Activated naive CD8-positive, alpha-beta T cell treated with anti-CD3 and anti-CD28 coated beads, Interleukin-2, amount 50 U/mL, for 24 hours (primary cell): ENCODE data around the gene CCR6.
"Not testable (repeated sequence)": the region's sequence is repeated elsewhere in the genome, so short reads cannot be mapped to it uniquely, and the experiment has no call there.

Experiments
- ATAC-seq: fragments of 150-1000 bp; cut with Tn5 transposase; one replicate; pipeline ENCODE4 v1.10.0; 2021
- DNase-seq: peaks from one replicate; pipeline ENCODE4 v3.0.0; 2021
- H3K27ac Mint-ChIP-seq: one replicate; pipeline ENCODE4 v1.8.0; 2021; ENCODE audit warnings: mild to moderate bottlenecking, mixed read lengths
- H3K27me3 Mint-ChIP-seq: one replicate; pipeline ENCODE4 v1.8.0; 2021; ENCODE audit warnings: mixed read lengths
- H3K36me3 Mint-ChIP-seq: one replicate; pipeline ENCODE4 v1.8.0; 2021; ENCODE audit warnings: low read depth, mixed read lengths
- H3K4me1 Mint-ChIP-seq: one replicate; pipeline ENCODE4 v1.8.0; 2021; ENCODE audit warnings: mixed read lengths
- H3K4me3 Mint-ChIP-seq: one replicate; pipeline ENCODE4 v1.8.0; 2021; ENCODE audit warnings: mild to moderate bottlenecking, moderate library complexity, mixed read lengths
- H3K9me3 Mint-ChIP-seq: one replicate; pipeline ENCODE4 v1.8.0; 2021; ENCODE audit warnings: mixed read lengths

The CCR6 gene

DNA sequence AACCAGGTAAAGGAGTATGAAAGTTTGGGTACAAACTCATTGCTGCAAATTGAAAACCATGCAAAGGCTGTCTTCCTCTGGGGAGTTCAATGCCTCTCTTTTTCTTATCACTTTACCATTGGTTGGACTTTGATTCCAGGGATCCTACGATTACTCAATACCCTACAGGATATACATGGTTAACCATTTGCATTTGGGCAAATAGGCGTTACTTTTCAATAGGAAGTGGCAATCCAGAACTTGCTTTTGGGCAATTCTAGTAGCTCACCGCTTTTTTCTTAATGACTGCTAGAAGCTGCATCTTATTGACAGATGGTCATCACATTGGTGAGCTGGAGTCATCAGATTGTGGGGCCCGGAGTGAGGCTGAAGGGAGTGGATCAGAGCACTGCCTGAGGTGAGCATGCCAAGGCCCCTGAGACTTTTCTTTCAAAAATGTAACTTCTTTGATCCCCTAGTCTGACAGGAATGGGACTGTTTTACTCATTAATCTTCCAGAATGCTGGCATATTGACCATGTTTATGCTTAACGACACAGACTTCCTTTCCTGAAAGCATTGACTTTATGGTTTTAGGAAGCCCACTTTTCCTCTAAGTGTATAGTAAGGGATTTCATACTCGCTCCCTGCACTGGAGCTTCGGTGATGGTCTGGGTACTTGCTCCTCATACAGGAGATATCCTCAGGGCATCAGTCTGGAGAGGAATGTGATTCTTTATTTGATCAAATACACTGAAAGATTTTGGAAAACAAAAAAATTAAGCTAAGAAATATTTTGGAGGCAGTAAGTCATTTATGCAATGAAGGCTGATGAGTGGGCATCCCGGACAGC is at the start of gene CCR6:
Gene CCR6, plus strand, starts transcription at position 270 of the 831 bp plus-strand sequence. CDS start 13,039 bp downstream, outside the sequence.
- Mint-ChIP-seq H3K4me1 (peaks cover 45% of the 10 kb centered on the region), H3K9me3 (no peaks in the 10 kb centered on the region), H3K27ac (peak within 1 kb of the TSS; percentile 60), H3K27me3 (peaks cover 2% of the 10 kb centered on the region), H3K36me3 (no peaks in the 10 kb centered on the region), H3K4me3 (peak within 1 kb of the TSS; percentile 38)
- ATAC-seq (no peak), DNase-seq (no peak)

DNA sequence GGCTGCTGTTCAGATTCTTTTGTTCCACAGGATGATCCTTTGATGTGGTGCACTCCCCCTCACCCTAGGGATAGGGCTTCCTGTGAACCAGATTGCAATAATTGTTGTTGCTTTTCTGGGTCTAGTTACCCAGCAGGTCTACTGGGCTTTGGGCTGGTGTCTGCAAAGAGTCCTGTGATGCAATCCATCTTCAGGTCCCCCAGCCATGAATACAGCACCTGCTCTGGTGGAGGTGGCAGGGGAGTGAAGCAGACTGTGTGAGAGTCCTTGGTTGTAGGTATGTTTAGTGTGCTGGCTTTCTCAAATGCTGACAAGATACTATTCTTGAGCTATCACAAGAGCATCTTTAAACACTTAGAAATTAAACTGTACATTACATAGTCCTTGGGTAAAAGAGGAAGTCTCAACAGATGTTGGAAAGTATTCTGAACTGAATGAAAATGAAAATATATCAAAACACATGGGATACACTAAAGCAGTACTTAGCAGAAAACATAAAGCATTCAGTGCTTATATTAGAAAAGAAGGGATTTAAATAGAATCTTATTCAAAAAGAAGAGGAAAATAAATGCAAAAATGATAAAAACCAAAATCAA is 49.1 kb upstream of the CCR6 start:
- Mint-ChIP-seq H3K27ac (no peak overlapping the region), H3K4me1 (peaks cover 11% of the 10 kb centered on the region), H3K4me3 (no peak overlapping the region), H3K36me3 (peaks cover 5% of the 10 kb centered on the region), H3K9me3 (peaks cover 14% of the 10 kb centered on the region), H3K27me3 (peaks cover 15% of the 10 kb centered on the region)
- no peak for DNase-seq
- ATAC-seq, result no peak

DNA sequence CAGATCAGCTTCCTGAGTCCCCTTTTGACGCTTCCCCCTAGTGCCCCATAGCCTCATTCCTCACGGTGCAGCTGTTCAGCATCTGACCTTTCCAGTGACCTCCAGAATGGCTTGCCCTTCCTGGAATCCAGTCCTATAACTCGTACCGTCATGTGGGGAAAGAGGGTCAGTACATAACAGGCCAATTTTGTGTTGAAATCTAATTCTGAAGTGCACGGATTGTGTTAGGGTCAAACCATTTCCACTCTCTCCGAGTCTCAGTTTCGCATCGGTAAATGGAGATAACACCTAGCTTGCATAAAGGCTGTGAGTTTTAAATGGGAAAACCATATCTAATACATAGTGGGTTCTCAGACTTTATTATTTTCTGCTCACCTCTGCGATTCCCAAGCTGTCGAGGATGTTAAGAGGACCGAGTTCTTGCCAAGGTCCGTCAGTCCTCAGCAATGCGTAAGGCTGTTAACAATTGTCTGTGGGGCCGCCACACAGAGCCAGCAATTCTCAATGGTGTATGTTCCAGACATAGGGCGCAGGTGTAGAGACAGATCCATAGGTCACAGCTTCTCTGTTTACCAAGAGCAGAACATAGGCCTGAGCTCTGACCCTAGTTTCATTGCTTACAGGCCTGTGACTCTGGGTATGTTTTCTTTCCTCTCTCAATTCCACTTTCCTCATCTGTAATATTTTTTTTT is 45.5 kb upstream of the CCR6 start:
- H3K9me3 Mint-ChIP-seq, result peaks cover 7% of the 10 kb centered on the region
- peaks cover under 1% of the 10 kb centered on the region for H3K36me3 Mint-ChIP-seq
- H3K4me3 Mint-ChIP-seq, result no peak overlapping the region
- H3K27me3 Mint-ChIP-seq, result peaks cover 12% of the 10 kb centered on the region
- H3K27ac Mint-ChIP-seq, result no peak overlapping the region
- peaks cover 30% of the 10 kb centered on the region for H3K4me1 Mint-ChIP-seq
- ATAC-seq (no peak), DNase-seq (no peak)

- peaks cover 30% of the 10 kb centered on the region for H3K4me1 Mint-ChIP-seq
- DNase-seq (no peak), ATAC-seq (peak; percentile 44)
- no peak overlapping the region for H3K27ac Mint-ChIP-seq
- no peak overlapping the region for H3K4me3 Mint-ChIP-seq
- H3K36me3 Mint-ChIP-seq, result no peaks in the 10 kb centered on the region
- H3K9me3 Mint-ChIP-seq, result no peaks in the 10 kb centered on the region
- H3K27me3 Mint-ChIP-seq, result peaks cover 7% of the 10 kb centered on the region
Measured at GRCh38 chr6:167078745-167079144, 44.2 kb upstream of the CCR6 start.

DNA sequence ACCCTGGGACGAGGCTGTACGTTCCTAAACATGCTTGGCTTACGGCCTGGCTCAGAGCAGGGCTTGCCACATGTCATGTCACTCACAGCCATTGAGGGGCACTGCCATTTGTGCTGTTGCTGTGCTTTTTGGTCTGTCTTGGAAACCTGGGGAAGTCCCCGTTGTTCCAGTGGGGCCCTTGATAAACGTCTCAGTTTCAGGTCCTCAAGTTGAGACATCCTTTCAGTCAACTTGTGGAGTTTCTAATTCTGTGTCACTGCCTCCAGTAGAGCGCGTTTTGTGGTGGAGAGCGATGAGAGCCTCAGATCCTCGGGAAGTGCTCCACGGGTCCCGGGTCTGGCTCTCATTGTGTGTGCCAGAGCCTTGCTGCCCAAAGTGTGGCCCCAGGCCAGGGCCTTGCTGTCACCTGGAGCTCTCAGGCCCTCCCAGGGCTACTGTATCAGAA is 43.0 kb upstream of the CCR6 start:
- Mint-ChIP-seq H3K4me3 (no peak overlapping the region), H3K4me1 (peaks cover 30% of the 10 kb centered on the region), H3K27me3 (peaks cover 4% of the 10 kb centered on the region), H3K9me3 (no peaks in the 10 kb centered on the region), H3K36me3 (no peaks in the 10 kb centered on the region), H3K27ac (peak overlapping the region; percentile 70)
- peak; percentile 68 for DNase-seq
- peak; percentile 98 for ATAC-seq

DNA sequence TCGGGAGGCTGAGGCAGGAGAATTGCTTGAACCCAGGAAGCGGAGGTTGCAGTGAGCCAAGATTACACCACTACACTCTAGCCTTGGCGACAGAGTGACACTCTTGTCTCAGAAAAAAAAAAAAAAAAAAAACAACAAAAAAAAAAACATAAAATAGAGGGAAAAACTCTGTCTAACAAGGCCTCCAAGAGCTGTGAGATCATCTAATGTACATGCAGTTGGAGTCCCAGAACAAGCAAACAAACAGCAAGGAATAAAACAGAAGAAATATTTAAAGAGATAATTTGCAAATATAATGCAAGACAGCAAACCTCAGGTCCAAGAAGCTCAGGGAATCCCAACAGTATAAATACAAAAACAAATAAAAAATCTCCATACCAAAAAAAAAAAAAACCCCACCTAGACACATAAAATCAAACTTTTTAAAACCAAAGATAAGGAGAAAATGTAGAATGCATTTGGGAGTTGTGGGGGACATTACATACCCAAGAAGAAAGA is 35.0 kb upstream of the CCR6 start:
- DNase-seq (no peak), ATAC-seq (no peak)
- no peak overlapping the region for H3K27ac Mint-ChIP-seq
- H3K4me3 Mint-ChIP-seq, result no peak overlapping the region
- peaks cover 13% of the 10 kb centered on the region for H3K9me3 Mint-ChIP-seq
- H3K27me3 Mint-ChIP-seq, result no peaks in the 10 kb centered on the region
- peaks cover 3% of the 10 kb centered on the region for H3K36me3 Mint-ChIP-seq
- peaks cover 38% of the 10 kb centered on the region for H3K4me1 Mint-ChIP-seq

GRCh38 chr6:167088741-167089140 is 34.2 kb upstream of the CCR6 start:
- peaks cover 13% of the 10 kb centered on the region for H3K9me3 Mint-ChIP-seq
- not testable (repeated sequence) for ATAC-seq, H3K27me3 Mint-ChIP-seq, DNase-seq, H3K4me3 Mint-ChIP-seq, H3K27ac Mint-ChIP-seq, H3K36me3 Mint-ChIP-seq
- H3K4me1 Mint-ChIP-seq, result peaks cover 46% of the 10 kb centered on the region

GRCh38 chr6:167089243-167090142 is 33.4 kb upstream of the CCR6 start:
- DNase-seq (no peak), ATAC-seq (no peak)
- Mint-ChIP-seq H3K4me1 (peaks cover 54% of the 10 kb centered on the region), H3K27me3 (no peaks in the 10 kb centered on the region), H3K36me3 (peaks cover 3% of the 10 kb centered on the region), H3K4me3 (no peak overlapping the region), H3K27ac (no peak overlapping the region), H3K9me3 (peaks cover 13% of the 10 kb centered on the region)

DNA sequence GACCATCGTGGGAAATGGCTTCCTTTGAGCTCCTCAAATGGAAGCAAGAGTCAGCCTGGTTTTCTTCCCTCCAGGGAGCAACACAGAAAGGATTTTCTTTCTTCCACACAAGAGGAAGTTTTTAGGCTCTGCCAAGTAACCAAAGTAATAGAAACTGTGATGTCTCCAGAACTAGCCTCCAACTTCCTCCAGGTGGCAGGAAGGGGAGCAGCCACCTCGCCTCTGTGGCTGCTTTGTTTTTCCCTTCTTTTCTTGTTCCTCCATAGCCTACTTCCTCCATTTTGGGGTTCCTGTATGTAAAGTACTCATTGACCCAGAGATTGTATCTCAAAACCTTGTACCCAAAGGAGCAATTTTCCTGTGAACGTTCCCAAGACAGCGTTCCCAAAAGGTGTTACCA is 32.7 kb upstream of the CCR6 start:
- peaks cover 3% of the 10 kb centered on the region for H3K36me3 Mint-ChIP-seq
- DNase-seq (no peak), ATAC-seq (no peak)
- peaks cover 13% of the 10 kb centered on the region for H3K9me3 Mint-ChIP-seq
- peaks cover 61% of the 10 kb centered on the region for H3K4me1 Mint-ChIP-seq
- no peaks in the 10 kb centered on the region for H3K27me3 Mint-ChIP-seq
- H3K4me3 Mint-ChIP-seq, result no peak overlapping the region
- no peak overlapping the region for H3K27ac Mint-ChIP-seq

DNA sequence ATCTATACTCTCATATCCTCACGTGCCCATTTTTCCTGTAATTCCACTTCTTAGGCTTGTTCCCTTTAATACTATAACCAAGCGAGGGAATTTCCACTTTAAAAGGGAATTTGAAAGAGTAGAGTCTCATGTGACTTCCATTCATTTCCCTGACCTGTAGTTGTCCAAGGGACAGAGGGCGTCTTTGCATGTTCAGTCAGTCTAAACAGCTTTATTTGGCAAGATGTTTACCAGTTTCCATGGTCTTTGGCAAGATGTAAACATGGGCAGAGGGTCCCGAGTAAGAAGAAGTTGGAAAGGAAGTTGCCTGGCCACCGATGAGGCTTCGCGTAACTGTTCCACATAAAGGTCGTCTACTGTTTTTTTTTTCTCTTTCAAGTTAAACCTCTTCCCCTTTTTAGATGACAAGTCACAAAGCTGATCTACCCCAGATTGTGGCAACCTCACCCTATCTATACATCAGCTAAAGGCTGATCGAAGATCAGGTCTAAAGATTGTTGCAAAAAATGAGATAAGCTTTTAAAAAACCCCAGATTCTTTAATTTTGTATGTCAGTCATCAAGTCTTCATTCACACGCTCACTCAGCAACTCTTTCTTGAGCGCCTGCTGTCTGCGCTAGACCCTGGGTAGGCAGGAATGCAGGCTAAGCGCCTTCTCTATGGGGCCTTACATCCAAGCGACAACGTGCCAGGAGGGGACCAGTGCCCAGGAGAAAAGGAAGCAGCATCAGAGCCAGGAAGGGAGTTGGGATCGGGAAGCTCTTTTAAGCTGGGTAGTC is 31.7 kb upstream of the CCR6 start:
- DNase-seq (no peak), ATAC-seq (no peak)
- Mint-ChIP-seq H3K36me3 (peaks cover 3% of the 10 kb centered on the region), H3K9me3 (peaks cover 13% of the 10 kb centered on the region), H3K4me3 (no peak overlapping the region), H3K27ac (peak overlapping the region; percentile 35), H3K4me1 (peaks cover 69% of the 10 kb centered on the region), H3K27me3 (no peaks in the 10 kb centered on the region)

GRCh38 chr6:167091805-167092107 is 31.1 kb upstream of the CCR6 start:
- ATAC-seq (no peak), DNase-seq (no peak)
- Mint-ChIP-seq H3K27ac (peak overlapping the region; percentile 35), H3K36me3 (peaks cover 3% of the 10 kb centered on the region), H3K9me3 (peaks cover 13% of the 10 kb centered on the region), H3K4me1 (peaks cover 69% of the 10 kb centered on the region), H3K27me3 (no peaks in the 10 kb centered on the region), H3K4me3 (peak overlapping the region; percentile 10)

- peak overlapping the region; percentile 65 for H3K4me3 Mint-ChIP-seq
Measured at GRCh38 chr6:167092672-167093339, 30.1 kb upstream of the CCR6 start.

GRCh38 chr6:167093406-167093921 is 29.4 kb upstream of the CCR6 start:
- Mint-ChIP-seq H3K27me3 (no peaks in the 10 kb centered on the region), H3K4me1 (peaks cover 75% of the 10 kb centered on the region), H3K9me3 (peaks cover 5% of the 10 kb centered on the region), H3K4me3 (peak overlapping the region; percentile 57), H3K36me3 (no peaks in the 10 kb centered on the region), H3K27ac (peak overlapping the region; percentile 87)
- no peak for DNase-seq
- no peak for ATAC-seq

More at GRCh38 chr6:167092672-167093339, 30.1 kb upstream of the CCR6 start:
- ATAC-seq (no peak), DNase-seq (no peak)
- Mint-ChIP-seq H3K36me3 (no peaks in the 10 kb centered on the region), H3K4me1 (peaks cover 69% of the 10 kb centered on the region), H3K27ac (peak overlapping the region; percentile 87), H3K9me3 (peaks cover 9% of the 10 kb centered on the region), H3K27me3 (no peaks in the 10 kb centered on the region)
